GM21529 (cell line): ENCODE measurements around the gene GLOD4.
"Not testable (repeated sequence)": the region's sequence is repeated elsewhere in the genome, so short reads cannot be mapped to it uniquely, and the experiment has no call there.

Experiments used
- ATAC-seq: cut with Tn5 transposase; IDR thresholded peaks from one replicate; pipeline ENCODE4 v1.9.1; 2021; ENCODE audit not compliant: unreplicated experiment

The GLOD4 gene, protein sequence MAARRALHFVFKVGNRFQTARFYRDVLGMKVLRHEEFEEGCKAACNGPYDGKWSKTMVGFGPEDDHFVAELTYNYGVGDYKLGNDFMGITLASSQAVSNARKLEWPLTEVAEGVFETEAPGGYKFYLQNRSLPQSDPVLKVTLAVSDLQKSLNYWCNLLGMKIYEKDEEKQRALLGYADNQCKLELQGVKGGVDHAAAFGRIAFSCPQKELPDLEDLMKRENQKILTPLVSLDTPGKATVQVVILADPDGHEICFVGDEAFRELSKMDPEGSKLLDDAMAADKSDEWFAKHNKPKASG

GRCh38 chr17:781805-782731 is at the start of gene GLOD4, which contains the start of gene MRM3:
GLOD4 (minus strand) TSS chr17:782280; CDS start chr17:782255, 25 bp downstream.
MRM3 (plus strand) TSS chr17:782353; CDS start chr17:782379, 26 bp downstream.
- peak; percentile 85 for ATAC-seq

DNA sequence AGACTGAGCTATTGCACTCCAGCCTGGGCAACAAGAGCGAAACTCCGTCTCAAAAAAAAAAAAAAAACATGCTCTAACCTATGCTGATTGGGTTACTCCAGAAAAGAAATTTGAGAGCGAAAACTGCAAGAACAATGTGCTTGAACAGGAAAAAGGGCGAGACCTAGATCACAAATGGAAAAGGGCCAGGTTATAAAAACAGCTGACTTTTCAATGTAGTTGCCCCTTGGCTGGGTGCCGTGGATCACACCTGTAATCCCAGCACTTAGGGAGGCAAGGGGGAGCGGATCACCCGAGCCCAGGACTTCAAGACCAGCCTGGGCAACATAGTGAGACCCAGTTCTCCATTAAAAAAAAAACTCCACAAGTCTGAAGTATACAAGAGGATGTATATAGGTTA is 48.9 kb upstream of the GLOD4 start:
- no peak for ATAC-seq

GRCh38 chr17:830381-830780 is 48.3 kb upstream of the GLOD4 start:
- no peak for ATAC-seq

DNA sequence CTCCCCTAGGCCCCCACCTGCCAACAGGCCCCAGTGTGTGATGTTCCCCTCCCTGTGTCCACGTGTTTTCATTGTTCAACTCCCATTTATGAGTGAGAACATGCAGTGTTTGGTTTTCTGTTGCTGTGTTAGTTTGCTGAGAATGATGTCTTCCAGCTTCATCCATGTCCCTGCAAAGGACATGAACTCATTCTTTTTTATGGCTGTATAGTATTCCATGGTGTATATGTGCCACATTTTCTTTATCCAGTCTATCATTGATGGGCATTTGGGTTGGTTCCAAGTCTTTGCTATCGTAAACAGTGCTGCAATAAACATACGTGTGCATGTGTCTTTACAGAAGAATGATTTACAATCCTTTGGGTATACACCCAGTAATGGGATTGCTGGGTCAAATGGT is 47.5 kb upstream of the GLOD4 start:
- ATAC-seq: not testable (repeated sequence)

- ATAC-seq: no peak
Observed at GRCh38 chr17:828761-829160, 46.7 kb upstream of the GLOD4 start.

DNA sequence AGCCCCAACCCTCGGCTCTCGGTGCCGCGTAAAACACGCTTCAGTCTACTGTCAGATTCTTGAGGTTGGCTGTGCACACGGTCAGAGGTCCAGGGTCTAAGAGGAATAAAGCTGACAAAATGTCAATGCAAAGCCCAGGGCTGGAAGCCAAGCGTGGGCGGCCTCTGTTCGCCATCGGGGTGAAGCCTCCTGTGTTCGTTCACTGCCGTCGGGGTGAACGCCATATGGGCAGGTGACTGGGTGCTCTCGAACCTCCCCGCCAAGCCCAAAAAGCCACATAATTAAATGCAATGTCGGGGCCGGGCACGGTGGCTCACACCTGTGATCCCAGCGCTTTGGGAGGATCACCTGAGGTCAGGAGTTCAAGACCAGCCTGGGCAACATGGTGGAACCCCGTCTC is 44.7 kb upstream of the GLOD4 start:
- no peak for ATAC-seq

DNA sequence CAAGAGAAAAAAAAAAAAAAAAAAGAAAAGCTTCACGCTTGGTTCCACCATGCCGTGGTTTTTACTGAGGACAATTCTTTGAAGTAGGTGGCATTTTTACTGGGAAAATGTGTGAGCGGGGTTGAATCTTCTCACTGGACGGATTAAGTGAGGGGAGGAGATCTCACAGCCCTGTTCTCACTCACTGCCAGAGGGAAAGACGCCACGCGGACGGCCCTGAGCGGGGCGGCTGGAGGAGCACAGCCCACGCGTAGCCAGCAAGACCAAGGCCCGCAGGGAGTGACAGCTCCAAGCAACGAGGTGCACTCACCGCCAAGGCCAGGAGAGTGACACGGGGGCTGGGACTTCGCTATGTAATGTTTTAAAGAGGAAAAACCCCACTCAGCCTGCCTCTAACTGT is 43.1 kb upstream of the GLOD4 start:
- no peak for ATAC-seq

DNA sequence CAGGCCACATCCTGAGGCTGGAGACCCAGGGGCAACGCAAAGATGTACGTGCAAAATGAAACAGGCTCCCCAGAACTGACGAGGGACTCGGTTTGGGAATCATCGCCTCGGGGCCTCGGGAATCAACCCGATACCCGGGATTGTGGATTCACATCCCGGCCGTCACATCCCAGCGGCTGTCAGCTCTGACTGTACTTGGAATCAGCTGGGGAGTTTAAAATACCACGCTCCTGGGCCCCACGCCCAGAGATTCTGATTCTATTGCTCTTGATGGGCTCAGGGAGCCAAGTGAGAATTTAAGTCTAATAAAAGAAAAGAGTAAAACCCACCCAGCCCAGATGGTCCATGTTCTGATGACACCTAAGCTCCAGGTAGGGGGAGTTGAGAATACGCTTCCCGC is 42.3 kb upstream of the GLOD4 start:
- no peak for ATAC-seq

- ATAC-seq: no peak
Observed at GRCh38 chr17:823501-823902, 41.4 kb upstream of the GLOD4 start.

DNA sequence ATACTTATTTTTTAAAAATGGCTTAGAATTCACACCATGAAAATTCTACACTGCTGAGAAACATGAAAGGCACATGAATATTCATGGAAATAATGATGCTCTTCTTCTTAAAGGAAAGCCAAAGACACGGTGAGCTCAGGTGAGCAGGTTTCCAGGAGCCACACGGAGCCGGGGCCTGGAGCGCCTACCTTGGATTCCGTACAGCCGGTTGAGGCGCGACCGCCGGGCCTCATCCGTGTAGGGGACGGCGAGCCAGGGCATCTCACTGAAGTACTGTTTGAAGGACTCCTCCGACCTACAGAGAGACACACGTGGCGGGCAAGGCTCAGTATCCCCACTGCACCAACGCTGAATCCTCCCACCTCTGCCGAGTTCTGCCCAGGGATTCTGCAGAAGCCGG is 37.2 kb upstream of the GLOD4 start:
- ATAC-seq: no peak

- no peak for ATAC-seq
Observed at GRCh38 chr17:814371-814770, 32.3 kb upstream of the GLOD4 start.

DNA sequence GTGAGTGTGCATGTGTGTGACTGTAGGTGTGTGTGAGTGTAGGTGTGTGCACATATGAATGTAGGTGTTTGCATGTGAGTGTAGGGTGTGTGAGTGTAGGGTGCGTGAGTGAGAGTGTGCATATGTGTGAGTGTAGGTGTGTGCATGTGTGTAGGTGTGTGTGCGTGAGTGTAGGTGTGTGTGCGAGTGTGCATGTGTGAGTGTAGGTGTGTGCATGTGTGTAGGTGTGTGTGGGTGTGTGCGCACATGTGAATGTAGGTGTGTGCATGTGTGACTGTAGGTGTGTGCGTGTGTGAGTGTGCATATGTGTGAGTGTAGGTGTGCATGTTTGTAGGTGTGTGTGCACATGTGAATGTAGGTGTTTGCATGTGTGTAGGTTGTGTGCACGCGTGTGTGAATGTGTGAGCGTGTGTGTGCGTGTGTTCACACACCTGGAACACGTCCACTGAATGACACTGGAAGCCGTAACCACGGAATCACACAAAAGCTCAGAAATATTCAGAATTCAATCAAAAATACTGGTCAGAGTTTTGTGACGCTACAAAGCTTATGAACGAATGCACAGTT is 30.6 kb upstream of the GLOD4 start:
- ATAC-seq: no peak

- ATAC-seq: no peak
Observed at GRCh38 chr17:811051-811784, 29.1 kb upstream of the GLOD4 start.

DNA sequence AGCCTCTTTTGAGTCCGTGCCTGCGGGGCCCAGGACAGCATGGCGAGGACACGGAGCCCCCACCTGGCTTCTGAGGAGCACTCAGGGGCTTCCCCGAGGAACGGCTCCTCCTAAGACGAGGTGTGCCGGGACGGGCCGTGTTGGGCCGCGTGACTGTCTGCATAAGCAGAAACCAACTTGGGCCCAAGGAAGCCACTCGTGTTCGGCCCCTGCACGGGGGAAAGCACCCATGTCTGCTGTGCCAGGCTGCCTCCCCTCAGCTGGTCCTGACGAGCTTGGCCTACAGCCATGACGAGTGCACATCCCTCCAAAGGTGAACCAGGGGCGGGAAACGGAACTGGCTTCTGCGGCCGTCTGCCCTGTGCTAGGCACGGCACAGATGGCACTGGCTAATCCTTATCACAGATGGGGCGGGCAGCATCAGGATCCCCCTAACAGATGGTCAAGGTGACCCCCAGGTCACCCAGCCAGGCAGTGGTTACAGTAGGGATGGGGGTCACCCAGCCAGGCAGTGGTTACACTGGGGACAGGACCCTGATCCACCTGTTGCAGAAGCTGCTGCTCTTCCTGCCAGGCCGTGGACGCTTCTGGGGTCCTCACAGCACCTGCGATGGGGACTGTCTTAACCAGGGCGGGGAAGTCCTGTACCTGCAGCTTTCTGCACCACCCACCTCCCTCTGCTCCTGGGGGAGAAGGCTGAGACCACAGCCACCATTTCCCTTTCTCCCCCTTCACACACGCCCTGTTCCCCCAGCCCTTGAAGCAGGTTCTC is 25.6 kb upstream of the GLOD4 start:
- no peak for ATAC-seq

- ATAC-seq: no peak
Observed at GRCh38 chr17:806781-807522, 24.9 kb upstream of the GLOD4 start.

DNA sequence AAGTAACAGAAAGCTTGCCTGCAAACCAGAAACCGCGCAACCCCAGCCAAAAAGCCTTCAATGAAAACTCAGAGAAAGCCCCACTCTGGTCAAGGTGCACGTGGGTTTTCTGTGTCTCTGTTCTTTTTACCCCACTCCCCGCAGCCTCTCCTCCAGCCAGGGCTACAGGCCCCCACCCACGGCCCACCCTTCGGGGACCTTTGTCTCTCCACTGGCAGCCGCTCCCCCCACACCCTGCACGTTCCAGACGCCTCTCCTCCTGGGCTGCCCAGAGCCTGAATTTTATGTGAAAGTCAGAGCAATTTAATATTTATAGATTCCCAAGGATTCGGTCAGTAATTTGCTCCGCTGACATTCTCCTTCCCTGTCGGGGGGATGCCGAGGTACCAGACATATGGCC is 24.3 kb upstream of the GLOD4 start:
- no peak for ATAC-seq

GRCh38 chr17:805886-806285 is 23.8 kb upstream of the GLOD4 start:
- not testable (repeated sequence) for ATAC-seq

DNA sequence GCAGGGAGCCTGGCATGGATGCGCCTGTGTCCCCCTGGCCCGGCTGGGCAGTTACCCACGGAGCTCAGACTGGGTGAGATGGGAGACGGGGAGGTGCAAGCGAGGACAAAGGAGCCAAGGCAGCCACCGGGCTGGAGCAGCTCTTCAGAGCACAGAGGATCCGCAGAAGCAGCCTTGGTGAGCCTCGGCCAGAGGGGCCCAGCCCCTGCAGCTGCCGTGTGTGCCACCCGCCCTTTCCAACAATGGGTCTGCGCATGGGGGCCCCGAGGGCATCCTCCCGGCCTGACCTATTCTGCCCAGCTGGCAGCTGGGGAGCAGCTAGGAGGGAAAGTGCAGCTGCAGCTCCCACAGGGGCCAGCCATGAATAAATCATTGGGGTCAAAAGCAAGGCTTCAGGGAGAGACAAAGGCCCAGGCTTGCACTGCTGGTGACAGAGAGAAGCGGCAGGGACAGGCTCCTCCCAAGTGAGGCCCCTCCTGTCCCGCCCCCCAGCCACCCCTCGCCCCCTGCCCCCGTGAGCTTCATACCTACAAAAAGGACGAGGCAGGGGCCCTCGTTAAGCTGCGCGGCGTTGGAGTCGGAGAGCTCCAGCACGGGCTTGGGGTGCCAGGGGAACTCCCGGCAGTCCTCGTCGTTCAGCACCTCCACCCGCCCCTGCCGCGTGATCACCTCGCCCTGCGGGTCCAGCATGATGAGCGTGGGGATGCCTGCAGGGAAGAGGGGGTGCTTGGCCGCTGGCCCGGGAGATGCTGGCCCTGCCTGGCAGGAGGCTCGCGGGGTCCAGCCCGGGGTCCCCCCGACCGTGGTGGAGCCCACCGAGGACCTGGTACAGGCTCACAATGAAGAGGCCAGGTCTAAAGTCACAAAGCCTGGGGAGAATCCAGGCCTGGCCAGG is 22.7 kb upstream of the GLOD4 start:
- no peak for ATAC-seq
